Measurements from ENCODE around the gene RTL9. TPM values are rescaled to one million over a fixed set of nuclear protein-coding genes. Genes with fewer than 3 reads are reported as not detected.
A peak's percentile ranks its signal among the peaks of the same experiment; 100 is the strongest.

Gene RTL9
- total and polyA plus RNA-seq, 9 of the 15 experiments (the other 6 are each of a cell fraction or from before 2014, with no cell fraction given) = 0.04 to 0.35 (median 0.13) TPM; not detected in 1

GRCh38 chrX:110373310-110373709 is 14.7 kb downstream of the RTL9 start (continued):
- TF ChIP-seq ARID4B (CRISPR knock-in tag; IDR thresholded peaks at IDR 0.05) (no peak), ZNF3 (CRISPR knock-in tag; IDR thresholded peaks at IDR 0.05) (no peak), STAT5A (IDR thresholded peaks at IDR 0.05; ENCODE audit: borderline replicate concordance, low read length) (peak; percentile 19; the same call in 1 of the 2 replicates), ZBTB8A (IDR thresholded peaks at IDR 0.05; ENCODE audit: partially characterized antibody) (no peak), RBBP5 (IDR thresholded peaks at IDR 0.05; ENCODE audit: borderline replicate concordance, insufficient read depth, low read length, poor library complexity, severe bottlenecking) (no peak), HDAC2 (IDR thresholded peaks at IDR 0.05) (0 out of 2 replicates have a peak, but pooled peaks have one; percentile 29), ZBTB17 (CRISPR knock-in tag; IDR thresholded peaks at IDR 0.05) (no peak), TEAD4 (IDR thresholded peaks at IDR 0.05; ENCODE audit: low read length) (peak; percentile 64), TEAD4 (CRISPR knock-in tag; IDR thresholded peaks at IDR 0.05; ENCODE audit: borderline replicate concordance) (no peak), ADNP (tag; IDR thresholded peaks at IDR 0.05) (no peak), BMI1 (IDR thresholded peaks at IDR 0.05; ENCODE audit: low read length) (no peak), TSC22D4 (tag; IDR thresholded peaks at IDR 0.05) (no peak), STAT6 (CRISPR knock-in tag; IDR thresholded peaks at IDR 0.05) (no peak), MTA1 (IDR thresholded peaks at IDR 0.05; ENCODE audit: borderline replicate concordance) (no peak), NFYB (IDR thresholded peaks at IDR 0.05; ENCODE audit: extremely low read depth, insufficient read length) (no peak), ZBTB26 (CRISPR knock-in tag; IDR thresholded peaks at IDR 0.05) (no peak), HNRNPK (IDR thresholded peaks at IDR 0.05; ENCODE audit: low read depth, low read length, poor library complexity, severe bottlenecking) (no peak), LEF1 (IDR thresholded peaks at IDR 0.05) (peak; percentile 46; the same call in 1 of the 2 replicates), TFE3 (CRISPR knock-in tag; IDR thresholded peaks at IDR 0.05) (no peak), RCOR1 (IDR thresholded peaks at IDR 0.05; ENCODE audit: borderline replicate concordance in 1 of 2, low read depth in 2 of 2, low read length in 2 of 2) (no peak)

All from K562 (cell line).